NCI-H748 (cell line): Measurements from ENCODE around the gene GNMT.

Source experiments
- DNase-seq: peaks from one replicate; lab custom pipeline; 2025; ENCODE audit not compliant: unreplicated experiment; lab: John Stamatoyannopoulos, UW

Gene GNMT

DNA sequence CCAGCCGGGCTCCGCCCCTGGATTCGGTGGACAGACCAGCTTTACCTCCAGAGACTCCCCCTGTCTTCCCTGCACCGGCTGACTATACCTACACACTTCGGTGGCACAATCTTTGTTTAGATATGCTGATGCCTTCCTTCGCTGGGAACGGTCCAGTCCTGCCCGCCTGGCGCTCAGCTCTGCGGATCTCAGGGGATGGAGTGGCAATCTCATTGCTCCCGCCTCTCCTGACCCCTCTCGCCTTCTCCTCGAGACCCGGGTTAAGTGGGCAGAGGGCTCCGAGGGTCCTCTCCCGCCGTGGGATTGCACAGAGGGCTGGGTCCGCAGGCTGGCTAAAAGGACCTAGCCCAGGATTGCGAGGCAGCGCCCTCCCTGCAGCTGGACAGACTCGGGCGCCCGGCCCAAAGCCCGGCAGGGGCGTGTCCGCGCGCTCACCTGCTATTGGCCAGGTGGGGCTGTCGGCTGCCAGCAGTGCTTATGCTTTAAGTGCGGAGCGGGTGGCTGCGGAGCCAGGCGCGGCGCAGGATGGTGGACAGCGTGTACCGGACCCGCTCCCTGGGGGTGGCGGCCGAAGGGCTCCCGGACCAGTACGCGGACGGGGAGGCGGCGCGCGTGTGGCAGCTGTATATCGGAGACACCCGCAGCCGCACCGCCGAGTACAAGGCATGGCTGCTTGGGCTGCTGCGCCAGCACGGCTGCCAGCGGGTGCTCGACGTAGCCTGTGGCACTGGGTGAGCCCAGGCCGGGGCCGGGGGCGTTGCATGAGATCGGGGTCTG, at the start of gene GNMT:
Gene GNMT, plus strand, starts transcription at position 512 of the 777 bp plus-strand sequence. Its CDS starts 14 bp downstream, at position 526.
- peak; percentile 90 for DNase-seq

DNA sequence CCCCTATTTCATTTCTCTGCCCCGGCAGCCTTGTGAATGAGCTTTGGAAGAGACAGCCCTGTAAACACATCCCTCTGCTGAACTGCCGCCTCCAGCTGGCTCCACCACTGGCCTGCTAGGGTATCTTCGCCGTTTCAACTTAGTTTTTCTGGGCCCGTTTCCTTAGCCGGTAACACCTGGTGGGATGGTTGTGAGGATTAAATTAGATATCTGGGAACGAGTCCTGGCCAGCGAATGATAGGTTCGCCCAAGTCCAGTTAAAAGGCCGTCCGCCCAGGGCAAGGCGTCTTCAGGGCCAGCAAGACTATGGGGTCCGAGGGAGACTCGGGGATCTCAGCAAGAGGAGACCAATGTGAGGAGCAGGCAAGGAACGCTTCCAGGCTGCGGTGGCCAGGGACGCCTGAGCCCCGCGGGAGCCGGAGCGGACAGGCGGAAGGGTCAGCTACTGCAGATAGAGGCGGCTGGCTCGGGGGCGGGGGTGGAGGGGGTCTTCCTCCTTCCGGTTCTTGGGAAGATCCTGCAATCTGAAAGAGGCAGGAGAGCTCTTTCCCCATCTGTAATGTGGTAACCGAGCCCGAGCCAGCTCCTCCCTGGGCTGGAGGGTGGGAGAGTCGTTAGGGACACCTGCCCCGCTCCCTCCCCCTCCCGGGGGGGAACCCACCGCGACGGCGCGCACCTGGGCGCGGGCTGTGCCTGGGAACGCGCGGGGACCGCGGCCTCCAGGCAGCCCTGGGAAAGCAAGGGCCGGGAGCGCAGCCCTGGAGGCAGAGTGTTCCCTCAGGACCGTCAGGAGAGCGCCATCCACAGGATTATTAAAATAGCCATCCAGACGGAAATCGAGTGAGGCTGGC, 49.2 kb upstream of the GNMT start:
- DNase-seq, result peak; percentile 32

DNA sequence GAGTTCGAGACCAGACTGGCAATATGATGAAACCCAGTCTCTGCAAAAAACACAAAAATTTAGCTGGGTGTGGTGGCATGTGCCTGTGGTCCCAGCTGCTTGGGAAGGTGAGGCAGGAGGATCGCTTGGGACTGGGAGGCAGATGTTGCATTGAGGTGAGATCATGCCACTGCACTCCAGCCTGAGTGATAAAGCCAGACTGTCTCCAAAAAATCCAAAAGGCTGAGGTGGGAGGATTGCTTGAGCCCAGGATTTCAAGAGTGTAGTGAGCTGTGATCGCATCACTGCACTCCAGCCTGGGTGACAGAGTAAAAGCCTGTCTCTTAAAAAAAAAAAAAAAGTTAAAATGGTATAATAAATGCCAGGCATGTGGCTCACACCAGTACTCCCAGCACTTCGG, 46.0 kb upstream of the GNMT start:
- no peak for DNase-seq

DNA sequence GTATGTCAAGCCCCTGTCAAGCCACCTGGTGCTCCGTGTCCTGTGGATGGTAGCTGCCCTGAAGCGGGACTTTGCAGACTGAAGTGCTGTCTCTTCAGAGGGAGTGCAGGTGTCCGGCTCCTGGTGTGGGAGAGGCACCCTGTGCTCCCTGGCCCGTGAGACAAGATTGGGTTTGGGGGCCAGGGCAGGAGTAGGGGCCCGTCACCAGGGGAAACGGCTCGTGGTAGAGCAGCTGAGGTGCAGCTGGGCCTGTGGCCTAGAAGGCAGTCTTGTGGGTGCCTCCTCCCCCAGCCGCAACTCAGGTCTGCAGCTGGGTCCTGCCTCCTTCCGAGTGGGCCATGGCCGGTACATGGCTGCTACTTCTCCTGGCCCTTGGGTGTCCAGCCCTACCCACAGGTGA, 44.8 kb upstream of the GNMT start, which contains the start of gene PTCRA:
Gene PTCRA, plus strand, starts transcription at position 322 of the 400 bp plus-strand sequence. Its CDS starts 17 bp downstream, at position 339.
- no peak for DNase-seq

DNA sequence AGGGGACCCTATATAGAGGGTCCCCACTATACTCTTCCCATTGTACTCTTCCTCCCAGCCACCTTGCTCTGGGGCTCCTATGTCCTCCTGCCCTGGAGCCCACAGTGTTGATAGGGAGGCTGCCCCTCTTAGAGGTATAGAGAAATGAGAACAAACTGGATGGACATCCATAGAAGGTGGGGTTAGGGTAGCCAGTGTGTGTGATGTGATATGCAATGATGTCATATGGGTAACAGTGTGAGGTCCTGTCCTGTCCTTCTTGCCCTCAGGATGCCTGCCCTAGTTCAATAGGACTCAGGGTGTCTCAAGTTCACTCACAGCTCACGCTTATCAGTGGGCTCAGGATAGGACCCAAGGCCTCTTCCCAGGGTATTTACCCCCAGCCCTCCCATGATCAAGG, 44.3 kb upstream of the GNMT start:
- no peak for DNase-seq

DNA sequence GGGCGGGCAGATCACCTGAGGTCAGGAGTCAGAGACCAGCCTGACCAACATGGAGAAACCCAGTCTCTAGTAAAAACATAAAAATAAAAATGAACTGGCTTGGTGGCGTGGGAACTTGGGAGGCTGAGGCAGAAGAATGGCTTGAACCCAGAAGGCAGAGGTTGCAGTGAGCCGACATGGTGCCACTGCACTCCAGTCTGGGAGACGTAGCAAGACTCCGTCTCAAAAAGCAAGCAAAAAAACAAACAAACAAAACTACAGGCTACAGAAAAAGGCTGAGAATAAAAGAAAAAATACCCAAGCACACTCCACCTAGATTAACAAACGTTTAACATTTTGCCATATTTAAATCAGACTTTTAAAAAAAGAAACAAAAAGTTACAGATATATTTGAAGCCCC, 38.8 kb upstream of the GNMT start:
- DNase-seq, result no peak

DNA sequence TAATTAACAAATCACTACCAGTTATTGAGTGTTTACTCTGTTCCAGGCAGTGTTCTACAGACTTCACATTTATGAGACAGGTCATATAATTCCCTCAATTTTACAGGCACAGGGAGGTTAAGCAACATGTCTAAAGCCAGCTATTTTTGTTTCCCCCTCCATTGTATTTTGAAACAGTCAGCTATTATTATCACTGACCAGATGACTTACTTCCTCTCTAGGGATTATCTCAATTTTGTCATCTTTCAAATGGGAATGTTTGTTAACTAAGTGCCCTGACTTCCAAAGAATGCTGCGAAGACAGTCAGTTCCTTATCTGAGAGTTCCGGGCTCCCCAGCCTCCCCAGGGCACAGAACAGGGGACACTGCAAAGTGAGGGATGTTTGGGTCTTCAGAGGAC, 36.9 kb upstream of the GNMT start:
- DNase-seq, result no peak

DNA sequence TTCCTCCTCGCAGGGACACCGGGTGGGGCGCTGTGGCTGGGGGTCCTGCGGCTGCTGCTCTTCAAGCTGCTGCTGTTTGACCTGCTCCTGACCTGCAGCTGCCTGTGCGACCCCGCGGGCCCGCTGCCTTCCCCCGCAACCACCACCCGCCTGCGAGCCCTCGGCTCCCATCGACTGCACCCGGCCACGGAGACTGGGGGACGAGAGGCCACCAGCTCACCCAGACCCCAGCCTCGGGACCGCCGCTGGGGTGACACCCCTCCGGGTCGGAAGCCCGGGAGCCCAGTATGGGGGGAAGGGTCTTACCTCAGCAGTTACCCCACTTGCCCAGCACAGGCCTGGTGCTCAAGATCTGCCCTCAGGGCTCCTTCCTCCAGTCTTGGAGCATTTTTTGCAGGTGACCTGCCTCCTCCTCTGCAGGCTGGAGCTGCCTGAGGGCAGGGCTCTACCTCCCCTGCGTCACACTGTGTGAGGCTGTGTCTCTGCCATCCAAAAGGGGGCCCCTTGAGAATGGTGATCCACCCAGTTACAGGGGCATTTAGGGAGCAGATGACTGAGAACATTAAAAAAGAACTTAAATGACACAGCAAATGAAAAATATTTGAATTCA, 35.2 kb upstream of the GNMT start:
- DNase-seq, result no peak

DNA sequence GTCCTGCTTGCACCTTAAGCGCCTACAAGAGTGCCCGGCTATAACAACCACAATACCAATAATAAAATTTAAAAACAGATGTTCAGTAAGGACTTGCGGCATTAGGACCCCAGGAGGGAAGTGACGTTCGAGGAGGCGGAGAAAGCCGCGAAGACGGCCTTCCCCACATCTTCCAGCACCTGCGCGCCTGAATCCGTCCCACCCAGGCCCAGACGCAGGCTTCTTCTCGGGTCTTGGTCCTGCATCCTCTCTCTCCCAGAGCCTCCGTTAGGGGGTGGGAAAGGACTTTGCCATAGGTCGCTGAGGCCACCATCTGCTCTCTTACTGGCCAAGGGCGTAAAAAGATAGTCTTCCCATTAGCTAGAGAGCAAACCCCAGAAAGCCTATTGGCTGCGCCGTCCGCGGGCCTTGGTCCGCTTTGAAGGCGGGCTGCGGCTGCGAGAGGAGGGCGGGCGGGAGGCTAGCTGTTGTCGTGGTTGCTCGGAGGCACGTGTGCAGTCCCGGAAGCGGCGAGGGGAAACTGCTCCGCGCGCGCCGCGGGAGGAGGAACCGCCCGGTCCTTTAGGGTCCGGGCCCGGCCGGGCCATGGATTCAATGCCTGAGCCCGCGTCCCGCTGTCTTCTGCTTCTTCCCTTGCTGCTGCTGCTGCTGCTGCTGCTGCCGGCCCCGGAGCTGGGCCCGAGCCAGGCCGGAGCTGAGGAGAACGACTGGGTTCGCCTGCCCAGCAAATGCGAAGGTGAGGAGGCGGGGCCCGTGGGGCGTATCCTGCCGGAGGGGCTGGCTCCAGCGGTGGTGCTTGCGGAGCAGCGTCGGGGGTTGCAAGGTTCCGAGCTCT, 31.4 kb upstream of the GNMT start, which contains the start of gene CNPY3:
Gene CNPY3, plus strand, starts transcription at position 495 of the 835 bp plus-strand sequence. Its CDS starts 91 bp downstream, at position 586.
- peak; percentile 100 for DNase-seq

DNA sequence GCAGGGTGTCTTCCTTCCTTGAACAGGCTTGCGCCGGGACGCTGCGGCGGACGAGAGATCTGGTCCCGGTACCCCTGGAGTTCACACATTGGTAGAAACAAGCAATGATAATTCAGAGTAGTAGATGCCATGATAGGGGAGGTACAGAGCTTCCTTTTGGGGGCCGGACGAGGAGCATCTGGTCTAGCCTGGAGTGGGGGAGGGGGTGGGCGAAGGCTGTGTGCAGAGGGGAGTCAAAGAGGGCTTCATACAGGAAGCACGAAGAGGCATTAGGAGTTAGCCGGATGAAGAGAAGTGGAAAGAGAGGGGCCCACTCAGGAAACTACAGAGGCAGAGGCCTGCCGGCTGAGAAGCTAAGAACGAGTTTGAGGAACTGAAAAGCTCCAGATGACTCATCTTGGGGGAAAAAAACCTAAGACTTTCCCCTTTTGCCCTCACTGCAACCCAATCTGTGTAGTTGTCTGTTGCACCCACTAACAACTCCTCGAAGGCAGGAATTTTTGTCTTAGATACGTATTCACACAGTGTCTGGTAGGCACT, 30.7 kb upstream of the GNMT start:
- DNase-seq, result peak; percentile 84

DNA sequence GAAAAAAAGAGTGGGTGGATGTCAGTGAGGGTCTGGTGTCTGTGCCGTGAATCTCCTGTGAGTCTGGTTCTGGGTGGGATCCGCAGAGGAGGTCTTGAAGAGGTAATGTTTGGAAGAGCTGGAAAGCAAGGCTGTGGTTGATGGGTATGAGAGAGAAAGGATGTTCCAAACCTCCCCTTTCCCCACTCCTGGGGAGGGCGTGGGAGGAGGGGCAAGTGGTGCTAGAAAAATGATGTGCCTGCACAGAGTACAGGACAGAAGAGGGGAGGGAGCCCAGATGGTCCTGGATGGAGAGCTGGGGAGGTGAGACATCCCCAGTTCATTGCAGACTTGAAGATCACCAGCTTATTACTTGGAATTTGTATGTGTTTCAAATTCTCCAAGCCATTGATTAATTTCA, 28.1 kb upstream of the GNMT start:
- DNase-seq, result no peak

DNA sequence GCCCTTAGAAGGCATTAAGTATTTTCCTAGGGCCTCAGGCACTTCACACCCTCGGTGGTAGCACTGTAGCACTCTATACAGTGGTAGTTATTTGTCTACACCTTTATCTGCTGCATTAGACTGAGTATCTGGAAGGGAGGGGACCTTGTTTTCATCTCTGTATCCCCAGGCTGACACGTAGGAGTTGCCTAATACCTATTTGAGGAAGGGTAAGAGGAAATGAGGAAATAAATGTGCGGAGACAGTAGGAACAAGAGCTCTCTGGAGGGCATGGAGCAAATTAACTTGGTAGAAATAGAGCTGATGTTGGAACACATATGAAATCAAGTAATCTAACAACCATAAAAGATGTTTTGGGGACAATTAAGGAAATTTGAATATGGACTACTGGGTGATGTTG, 27.3 kb upstream of the GNMT start:
- DNase-seq, result no peak

DNA sequence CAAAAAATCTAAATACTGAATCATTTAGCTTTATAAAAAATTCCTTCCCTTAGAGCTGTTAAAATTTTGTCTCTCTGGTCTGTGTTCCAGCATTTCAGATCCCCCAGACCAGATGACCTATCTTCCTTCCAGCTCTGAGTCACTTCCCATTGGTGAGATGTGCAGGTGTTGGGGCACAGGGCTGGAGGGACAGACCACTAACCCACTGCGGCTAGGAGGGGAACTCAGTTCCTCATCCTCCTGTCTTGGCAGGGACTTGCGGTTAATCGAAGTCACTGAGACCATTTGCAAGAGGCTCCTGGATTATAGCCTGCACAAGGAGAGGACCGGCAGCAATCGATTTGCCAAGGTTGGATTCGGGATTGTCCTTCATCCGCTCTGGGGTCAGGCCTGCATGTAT, 25.2 kb upstream of the GNMT start:
- no peak for DNase-seq

DNA sequence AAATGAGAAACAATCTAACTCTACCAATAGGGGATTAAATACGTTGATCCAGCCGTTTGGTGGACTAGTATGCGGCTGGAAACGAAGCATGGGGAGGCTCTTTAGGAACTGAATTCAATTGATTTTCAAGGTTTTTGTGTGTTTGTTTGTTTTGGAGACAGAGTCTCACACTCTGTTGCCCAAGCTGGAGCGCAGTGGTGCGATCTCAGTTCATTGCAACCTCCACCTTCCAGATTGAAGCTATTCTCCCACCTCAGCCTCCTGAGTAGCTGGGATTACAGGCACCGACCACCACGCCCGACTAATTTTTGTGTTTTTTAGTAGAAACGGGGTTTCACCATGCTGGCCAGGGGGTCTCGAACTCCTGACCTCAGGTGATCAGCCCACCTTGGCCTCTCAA, 24.2 kb upstream of the GNMT start:
- DNase-seq, result no peak

DNA sequence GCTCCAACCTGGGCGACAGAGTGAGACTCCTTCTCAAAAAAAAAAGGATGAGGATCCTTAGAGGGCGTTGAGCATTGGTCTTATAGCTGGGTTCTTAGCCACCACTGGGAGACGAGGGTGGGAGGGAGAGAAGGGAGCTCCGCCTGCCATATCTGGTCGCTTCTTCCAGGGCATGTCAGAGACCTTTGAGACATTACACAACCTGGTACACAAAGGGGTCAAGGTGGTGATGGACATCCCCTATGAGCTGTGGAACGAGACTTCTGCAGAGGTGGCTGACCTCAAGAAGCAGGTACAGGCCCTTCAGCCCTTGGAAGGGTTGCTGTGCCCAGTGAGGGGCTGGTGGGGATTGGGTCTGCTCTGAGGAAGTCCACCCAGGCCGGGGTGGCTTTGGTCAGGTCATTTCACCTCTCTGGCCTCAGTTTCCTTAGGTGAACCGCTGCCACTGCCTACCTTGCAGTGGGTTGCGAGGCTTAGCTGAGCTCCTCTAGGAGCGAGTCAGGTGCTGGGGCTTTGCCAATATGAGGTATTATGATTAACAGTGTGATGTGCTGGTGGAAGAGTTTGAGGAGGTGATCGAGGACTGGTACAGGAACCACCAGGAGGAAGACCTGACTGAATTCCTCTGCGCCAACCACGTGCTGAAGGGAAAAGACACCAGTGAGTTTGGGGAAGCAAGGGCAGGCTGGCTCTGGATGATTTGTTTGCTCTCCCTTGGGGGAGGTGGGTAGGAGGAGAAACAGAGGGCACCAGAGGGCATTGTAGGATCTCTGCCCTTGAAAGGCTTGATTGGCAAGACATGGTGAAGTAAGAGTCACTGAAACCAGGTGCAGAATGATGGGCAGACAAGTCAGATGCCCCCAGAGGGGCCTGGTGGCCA, 22.8 kb upstream of the GNMT start:
- DNase-seq, result no peak

DNA sequence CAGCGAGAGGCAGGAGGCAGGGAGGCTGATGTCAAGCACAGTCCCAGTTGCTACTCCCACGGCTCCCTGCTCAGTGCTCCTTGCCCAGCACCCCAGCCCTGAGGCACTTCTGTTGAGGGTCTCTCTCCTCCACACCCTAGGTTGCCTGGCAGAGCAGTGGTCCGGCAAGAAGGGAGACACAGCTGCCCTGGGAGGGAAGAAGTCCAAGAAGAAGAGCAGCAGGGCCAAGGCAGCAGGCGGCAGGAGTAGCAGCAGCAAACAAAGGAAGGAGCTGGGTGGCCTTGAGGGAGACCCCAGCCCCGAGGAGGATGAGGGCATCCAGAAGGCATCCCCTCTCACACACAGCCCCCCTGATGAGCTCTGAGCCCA, 22.1 kb upstream of the GNMT start:
- DNase-seq, result no peak

DNA sequence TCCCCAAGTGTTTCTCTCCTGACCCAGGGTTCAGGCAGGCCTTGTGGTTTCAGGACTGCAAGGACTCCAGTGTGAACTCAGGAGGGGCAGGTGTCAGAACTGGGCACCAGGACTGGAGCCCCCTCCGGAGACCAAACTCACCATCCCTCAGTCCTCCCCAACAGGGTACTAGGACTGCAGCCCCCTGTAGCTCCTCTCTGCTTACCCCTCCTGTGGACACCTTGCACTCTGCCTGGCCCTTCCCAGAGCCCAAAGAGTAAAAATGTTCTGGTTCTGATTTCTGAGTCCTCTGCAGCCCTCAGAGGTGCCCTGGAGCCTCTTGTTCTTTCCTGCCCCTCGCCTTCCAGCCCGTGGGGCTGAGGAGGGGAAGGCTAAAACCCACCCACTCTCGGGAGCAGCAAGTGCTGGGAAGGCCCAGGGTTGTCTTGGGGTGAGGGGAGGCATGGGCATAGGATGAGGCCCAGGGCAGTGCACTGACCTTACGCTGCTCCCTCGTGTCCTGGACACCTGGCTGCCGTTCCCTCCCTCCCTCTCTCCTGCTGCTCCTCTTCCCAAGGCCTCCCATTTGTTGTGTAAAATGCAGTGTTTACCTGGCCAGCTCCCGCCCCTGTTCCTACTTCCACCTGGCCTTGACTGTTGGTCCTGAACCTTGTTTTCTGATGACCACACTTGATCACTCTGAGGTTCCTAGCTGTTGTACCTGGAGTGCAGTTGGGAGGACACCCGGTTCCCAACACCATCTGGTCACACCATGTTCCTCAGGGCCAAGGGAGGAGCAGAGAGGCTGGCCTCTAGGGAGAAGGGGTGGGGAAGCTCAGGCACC, 21.4 kb upstream of the GNMT start:
- DNase-seq, result no peak

DNA sequence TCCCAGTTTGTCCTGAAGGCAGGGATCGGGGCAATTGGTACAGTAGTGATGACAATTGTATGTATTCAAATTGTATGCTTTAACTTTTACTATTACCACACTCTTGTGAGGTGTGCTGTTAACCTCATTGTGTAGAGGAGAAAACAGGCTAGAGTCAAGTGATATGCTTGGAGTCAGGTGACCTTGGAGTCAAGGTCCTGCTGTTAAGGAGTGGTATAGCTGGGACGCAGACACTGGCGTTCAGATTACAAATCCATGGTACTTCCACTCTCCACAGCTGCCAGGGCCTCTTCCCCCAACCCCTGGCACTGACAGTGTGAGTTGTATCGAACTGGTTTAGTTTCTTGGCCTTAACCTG, 20.8 kb upstream of the GNMT start:
- no peak for DNase-seq
